ENCODE measurements around the gene CFAP251.
"Not testable (repeated sequence)": the region's sequence is repeated elsewhere in the genome, so short reads cannot be mapped to it uniquely, and the experiment has no call there.

Gene CFAP251

GRCh38 chr12:121929545-121929944, 11.2 kb downstream of the CFAP251 start:
- H2AFZ ChIP-seq (ENCODE audit: low read length, unreplicated experiment); H3K4me3 ChIP-seq (ENCODE audit: low read depth, low read length); H3K27me3 ChIP-seq (ENCODE audit: insufficient read depth, low read length); H3K27ac ChIP-seq (ENCODE audit: low read depth, low read length); H3K79me2 ChIP-seq (ENCODE audit: control insufficient read depth, insufficient read depth, low read length, unreplicated experiment): not testable (repeated sequence)
- H3K4me1 ChIP-seq (ENCODE audit: control insufficient read depth, insufficient read depth, low read length, unreplicated experiment), result peaks cover 21% of the 10 kb centered on the region
- H3K36me3 ChIP-seq (ENCODE audit: insufficient read depth, low read length), result peaks cover 14% of the 10 kb centered on the region; the same call in 1 of the 2 replicates

- H3K4me1 ChIP-seq (ENCODE audit: control insufficient read depth, insufficient read depth, low read length, unreplicated experiment), result peaks cover 15% of the 10 kb centered on the region
- H2AFZ ChIP-seq (ENCODE audit: low read length, unreplicated experiment), result no peak overlapping the region
These were observed 12.5 kb downstream of the CFAP251 start for GRCh38 chr12:121930862-121931261.

GRCh38 chr12:121932176-121932536, 13.8 kb downstream of the CFAP251 start:
- H3K79me2 ChIP-seq (ENCODE audit: control insufficient read depth, insufficient read depth, low read length, unreplicated experiment), result no peaks in the 10 kb centered on the region
- H3K27me3 ChIP-seq (ENCODE audit: insufficient read depth, low read length), result no peaks in the 10 kb centered on the region
- no peak overlapping the region for H2AFZ ChIP-seq (ENCODE audit: low read length, unreplicated experiment)
- no peak overlapping the region for H3K27ac ChIP-seq (ENCODE audit: low read depth, low read length)
- H3K36me3 ChIP-seq (ENCODE audit: insufficient read depth, low read length), result peaks cover 17% of the 10 kb centered on the region; the same call in 1 of the 2 replicates
- H3K4me1 ChIP-seq (ENCODE audit: control insufficient read depth, insufficient read depth, low read length, unreplicated experiment), result peaks cover 9% of the 10 kb centered on the region
- H3K4me3 ChIP-seq (ENCODE audit: low read depth, low read length), result no peak overlapping the region

More at GRCh38 chr12:121930862-121931261, 12.5 kb downstream of the CFAP251 start:
- no peak overlapping the region for H3K27ac ChIP-seq (ENCODE audit: low read depth, low read length)
- H3K27me3 ChIP-seq (ENCODE audit: insufficient read depth, low read length), result no peaks in the 10 kb centered on the region
- H3K36me3 ChIP-seq (ENCODE audit: insufficient read depth, low read length), result peaks cover 17% of the 10 kb centered on the region; the same call in 1 of the 2 replicates
- no peaks in the 10 kb centered on the region for H3K79me2 ChIP-seq (ENCODE audit: control insufficient read depth, insufficient read depth, low read length, unreplicated experiment)
- no peak overlapping the region for H3K4me3 ChIP-seq (ENCODE audit: low read depth, low read length)

- H3K36me3 ChIP-seq (ENCODE audit: insufficient read depth, low read length), result peaks cover 17% of the 10 kb centered on the region; the same call in 1 of the 2 replicates
- H3K27me3 ChIP-seq (ENCODE audit: insufficient read depth, low read length), result no peaks in the 10 kb centered on the region
- H3K79me2 ChIP-seq (ENCODE audit: control insufficient read depth, insufficient read depth, low read length, unreplicated experiment), result no peaks in the 10 kb centered on the region
- no peak overlapping the region for H3K27ac ChIP-seq (ENCODE audit: low read depth, low read length)
- H3K4me3 ChIP-seq (ENCODE audit: low read depth, low read length), result no peak overlapping the region
- no peak overlapping the region for H2AFZ ChIP-seq (ENCODE audit: low read length, unreplicated experiment)
- peaks cover under 1% of the 10 kb centered on the region for H3K4me1 ChIP-seq (ENCODE audit: control insufficient read depth, insufficient read depth, low read length, unreplicated experiment)
These were observed 14.6 kb downstream of the CFAP251 start for GRCh38 chr12:121932914-121933521.

GRCh38 chr12:121933522-121934308, 15.3 kb downstream of the CFAP251 start:
- Histone ChIP-seq H2AFZ (ENCODE audit: low read length, unreplicated experiment) (no peak overlapping the region), H3K4me1 (ENCODE audit: control insufficient read depth, insufficient read depth, low read length, unreplicated experiment) (no peaks in the 10 kb centered on the region), H3K36me3 (ENCODE audit: insufficient read depth, low read length) (peaks cover 17% of the 10 kb centered on the region; the same call in 1 of the 2 replicates), H3K27me3 (ENCODE audit: insufficient read depth, low read length) (no peaks in the 10 kb centered on the region), H3K79me2 (ENCODE audit: control insufficient read depth, insufficient read depth, low read length, unreplicated experiment) (no peaks in the 10 kb centered on the region), H3K27ac (ENCODE audit: low read depth, low read length) (no peak overlapping the region), H3K4me3 (ENCODE audit: low read depth, low read length) (no peak overlapping the region)

- Histone ChIP-seq H3K27me3 (ENCODE audit: insufficient read depth, low read length) (no peaks in the 10 kb centered on the region), H3K4me3 (ENCODE audit: low read depth, low read length) (no peak overlapping the region), H3K79me2 (ENCODE audit: control insufficient read depth, insufficient read depth, low read length, unreplicated experiment) (no peaks in the 10 kb centered on the region), H3K4me1 (ENCODE audit: control insufficient read depth, insufficient read depth, low read length, unreplicated experiment) (no peaks in the 10 kb centered on the region), H3K27ac (ENCODE audit: low read depth, low read length) (no peak overlapping the region), H3K36me3 (ENCODE audit: insufficient read depth, low read length) (peaks cover 17% of the 10 kb centered on the region; the same call in 1 of the 2 replicates), H2AFZ (ENCODE audit: low read length, unreplicated experiment) (no peak overlapping the region)
These were observed 15.9 kb downstream of the CFAP251 start for GRCh38 chr12:121934309-121934664.

- Histone ChIP-seq H3K27ac (ENCODE audit: low read depth, low read length) (no peak overlapping the region), H3K4me1 (ENCODE audit: control insufficient read depth, insufficient read depth, low read length, unreplicated experiment) (no peaks in the 10 kb centered on the region), H3K79me2 (ENCODE audit: control insufficient read depth, insufficient read depth, low read length, unreplicated experiment) (no peaks in the 10 kb centered on the region), H3K27me3 (ENCODE audit: insufficient read depth, low read length) (no peaks in the 10 kb centered on the region), H2AFZ (ENCODE audit: low read length, unreplicated experiment) (no peak overlapping the region), H3K36me3 (ENCODE audit: insufficient read depth, low read length) (peaks cover 9% of the 10 kb centered on the region; the same call in 1 of the 2 replicates), H3K4me3 (ENCODE audit: low read depth, low read length) (no peak overlapping the region)
These were observed 19.3 kb downstream of the CFAP251 start for GRCh38 chr12:121937654-121938053.

GRCh38 chr12:121939186-121939585, 20.8 kb downstream of the CFAP251 start:
- Histone ChIP-seq H3K4me3 (ENCODE audit: low read depth, low read length) (no peak overlapping the region), H3K36me3 (ENCODE audit: insufficient read depth, low read length) (peaks cover 6% of the 10 kb centered on the region; the same call in 1 of the 2 replicates), H3K79me2 (ENCODE audit: control insufficient read depth, insufficient read depth, low read length, unreplicated experiment) (no peaks in the 10 kb centered on the region), H3K4me1 (ENCODE audit: control insufficient read depth, insufficient read depth, low read length, unreplicated experiment) (no peaks in the 10 kb centered on the region), H3K27ac (ENCODE audit: low read depth, low read length) (no peak overlapping the region), H3K27me3 (ENCODE audit: insufficient read depth, low read length) (no peaks in the 10 kb centered on the region), H2AFZ (ENCODE audit: low read length, unreplicated experiment) (no peak overlapping the region)

- Histone ChIP-seq H3K27me3 (ENCODE audit: insufficient read depth, low read length) (no peaks in the 10 kb centered on the region), H3K36me3 (ENCODE audit: insufficient read depth, low read length) (no peaks in the 10 kb centered on the region; the same call in 1 of the 2 replicates), H3K27ac (ENCODE audit: low read depth, low read length) (no peak overlapping the region), H3K4me3 (ENCODE audit: low read depth, low read length) (no peak overlapping the region), H3K4me1 (ENCODE audit: control insufficient read depth, insufficient read depth, low read length, unreplicated experiment) (no peaks in the 10 kb centered on the region), H2AFZ (ENCODE audit: low read length, unreplicated experiment) (no peak overlapping the region), H3K79me2 (ENCODE audit: control insufficient read depth, insufficient read depth, low read length, unreplicated experiment) (no peaks in the 10 kb centered on the region)
These were observed 21.8 kb downstream of the CFAP251 start for GRCh38 chr12:121939992-121940766.

GRCh38 chr12:121942145-121942718, 23.8 kb downstream of the CFAP251 start:
- Histone ChIP-seq H3K36me3 (ENCODE audit: insufficient read depth, low read length) (no peaks in the 10 kb centered on the region; the same call in none of the 2 replicates), H3K27me3 (ENCODE audit: insufficient read depth, low read length) (no peaks in the 10 kb centered on the region), H3K4me3 (ENCODE audit: low read depth, low read length) (no peak overlapping the region), H3K79me2 (ENCODE audit: control insufficient read depth, insufficient read depth, low read length, unreplicated experiment) (no peaks in the 10 kb centered on the region), H2AFZ (ENCODE audit: low read length, unreplicated experiment) (no peak overlapping the region), H3K4me1 (ENCODE audit: control insufficient read depth, insufficient read depth, low read length, unreplicated experiment) (no peaks in the 10 kb centered on the region), H3K27ac (ENCODE audit: low read depth, low read length) (no peak overlapping the region)

Data from ACC112 (cell line).